Tibial nerve (tissue), 4 donors: Measurements from ENCODE around the gene STARD13.

Experiments
- CTCF ChIP-seq, 5 experiments: fragments of 200-600 bp in 3 of 5; fragments of 450-650 bp in 2 of 5; sonication (generic) in 3 of 5; IDR thresholded peaks; one replicate each; pipeline ENCODE4 v1.5.1; 2016 to 2019; ENCODE audit warnings: antibody characterized with exemption in 5 of 5, mild to moderate bottlenecking in 3 of 5, moderate library complexity in 2 of 5
- EP300 ChIP-seq, 2 donors: sonication (generic); formaldehyde crosslinking; IDR thresholded peaks; one replicate each; pipeline ENCODE4 v1.6.1; 2017; ENCODE audit warnings: antibody characterized with exemption in 2 of 2, mild to moderate bottlenecking in 1 of 2
- POLR2A ChIP-seq, 2 donors: fragments of 450-650 bp; IDR thresholded peaks; one replicate each; pipeline ENCODE4 v1.6.1; 2017; ENCODE audit warnings: antibody characterized with exemption in 2 of 2, mild to moderate bottlenecking in 2 of 2, moderate library complexity in 2 of 2

- TF ChIP-seq CTCF (IDR thresholded peaks at IDR 0.05) (no peak), EP300 (IDR thresholded peaks at IDR 0.05) (no peak), POLR2A (IDR thresholded peaks at IDR 0.05) (no peak)
These were observed 50.0 kb downstream of the STARD13 start for GRCh38 chr13:33235564-33235963.
